ENCODE data around the gene CHMP1B.

- TF ChIP-seq MAFK (IDR thresholded peaks at IDR 0.05; ENCODE audit: low read length), result no peak
- no peak for TF ChIP-seq CTCF (IDR thresholded peaks at IDR 0.05 in 2 of 3, conservative IDR thresholded peaks at IDR 0.05 in 1 of 3; ENCODE audit: insufficient read depth in 2 of 3, low read depth in 1 of 3, low read length in 3 of 3)
- no peak for TF ChIP-seq MNT (conservative IDR thresholded peaks at IDR 0.05)
- TF ChIP-seq NR1H2 (CRISPR knock-in tag; IDR thresholded peaks at IDR 0.05), result no peak
These were observed 22.3 kb upstream of the CHMP1B start for GRCh38 chr18:11828786-11829432.
